Kidney (tissue), 22 donors: ENCODE data around the gene ZBTB42. TPM values are rescaled to one million over a fixed set of nuclear protein-coding genes. Genes with fewer than 3 reads are reported as not detected.

Experiments used
- DNase-seq, 5 donors: peaks; one replicate each; pipeline ENCODE4 v3.0.0-alpha.2; 2013 to 2020
- FAIRE-seq: peaks from 2 replicates; lab custom pipeline; 2012; peaks lifted over from hg19 to GRCh38; lab: Jason Lieb, UNC
- H3K27ac ChIP-seq, 2 donors: one replicate each; pipeline ENCODE4 v1.7.0; 2013; ENCODE audit warnings: low read depth in 2 of 2, low read length in 2 of 2, inconsistent platforms in 1 of 2
- H3K27me3 ChIP-seq: one replicate; pipeline ENCODE4 v1.7.1; 2013; ENCODE audit warnings: low read length, inconsistent platforms; ENCODE audit not compliant: control insufficient read depth, insufficient read depth
- H3K36me3 ChIP-seq, 3 donors: one replicate each; pipeline versions ENCODE4 v1.7.0 to v1.7.1; 2013; ENCODE audit warnings: low read length in 3 of 3, control low read depth in 1 of 3, inconsistent platforms in 1 of 3; ENCODE audit not compliant: insufficient read depth in 3 of 3, control insufficient read depth in 2 of 3
- H3K4me1 ChIP-seq, 3 donors: one replicate each; pipeline versions ENCODE4 v1.7.0 to v1.7.1; 2013; ENCODE audit warnings: low read length in 3 of 3, inconsistent platforms in 1 of 3, low read depth in 1 of 3; ENCODE audit not compliant: control insufficient read depth in 2 of 3, insufficient read depth in 2 of 3
- H3K4me3 ChIP-seq, 3 donors: one replicate each; pipeline versions ENCODE4 v1.7.0 to v1.8.1; 2013; ENCODE audit warnings: low read length in 3 of 3, control low read depth in 1 of 3, inconsistent platforms in 1 of 3
- H3K9ac ChIP-seq, 3 donors: one replicate each; pipeline versions ENCODE4 v1.7.0 to v1.7.1; 2013; ENCODE audit warnings: low read length in 3 of 3, control low read depth in 1 of 3, inconsistent platforms in 1 of 3
- H3K9me3 ChIP-seq, 3 donors: one replicate each; pipeline versions ENCODE4 v1.7.0 to v1.7.1; 2013; ENCODE audit warnings: low read length in 3 of 3, control low read depth in 1 of 3, inconsistent platforms in 1 of 3; ENCODE audit not compliant: control insufficient read depth in 2 of 3, insufficient read depth in 1 of 3
- intact Hi-C: fragments of 100-400 bp; cut with DNase I; formaldehyde crosslinking; loops from one replicate; pipeline ENCODE4 v1.11.1; 2022
- long read RNA-seq, 10 donors: library from polyadenylated mRNA in 1 of 10; unstranded in 1 of 10; transcript quantifications; one replicate each; pipeline ENCODE4 v2.0.0 and lab custom pipeline, GENCODE V29; 2021 to 2026
- polyA plus RNA-seq: library from polyadenylated mRNA; stranded (reverse); fragments of 350-450 nt; fragmentation: Illumina TruSeq; extraction: RNeasy Lipid Tissue Mini Kit (QIAGEN cat#74804); gene quantifications from one replicate; pipeline ENCODE4 v1.2.3, GENCODE V29; 2014; ENCODE audit warnings: low read depth, low replicate concordance; ENCODE audit not compliant: insufficient read depth
- total RNA-seq: library from RNA; stranded (reverse); fragmentation: NEBNext Ultra II Directional; extraction: Animal tissue kit (Norgen Biotek cat#: 25700); gene quantifications from one replicate; pipeline ENCODE4 v1.2.1, GENCODE V29; 2021
- TF ChIP-seq, protein P1 (sequence below): IDR thresholded peaks from 3 replicates; pipeline ENCODE4 v1.5.1; 2012; ENCODE audit warnings: mild to moderate bottlenecking, moderate library complexity, borderline replicate concordance; ENCODE audit not compliant: insufficient read depth; ENCODE audit errors: extremely low read depth
- donor health status: control.
- donor health status: control.
- donor health status: control.
- donor health status: control.
- donor health status: control.
- donor health status: DM: yes; HTN: yes; CAD: no.
- donor health status: Normal renal cell carcinoma (clear cell type).

ZBTB42 gene
- total RNA-seq (10.0 TPM), polyA plus RNA-seq (3.9 TPM)
- long read RNA-seq, donor 1, partial matches to known transcripts: 0 of 4 reads
- long read RNA-seq, donor 1, other reads (novel, unspliced or antisense): 0 of 4 reads
- long read RNA-seq, donor 2, transcript ZBTB42-201 (1 exons, 3,800 nt): major isoform, 9 of 10 reads
- long read RNA-seq, donor 2, partial matches to known transcripts: 0 of 10 reads
- long read RNA-seq, donor 2, other reads (novel, unspliced or antisense): 0 of 10 reads
- long read RNA-seq, donor 3, transcript ZBTB42-201 (1 exons, 3,800 nt): major isoform, 8 of 8 reads
- long read RNA-seq, donor 3, partial matches to known transcripts: 0 of 8 reads
- long read RNA-seq, donor 3, other reads (novel, unspliced or antisense): 0 of 8 reads
- long read RNA-seq, donor 4, transcript ZBTB42-201 (1 exons, 3,800 nt): major isoform, 7 of 8 reads
- long read RNA-seq, donor 4, partial matches to known transcripts: 0 of 8 reads
- long read RNA-seq, donor 4, other reads (novel, unspliced or antisense): 0 of 8 reads
- long read RNA-seq, donor 5: 0 reads
- long read RNA-seq, donor 6, transcript ZBTB42-201 (1 exons, 3,800 nt): major isoform, 7 of 7 reads
- long read RNA-seq, donor 6, partial matches to known transcripts: 0 of 7 reads
- long read RNA-seq, donor 6, other reads (novel, unspliced or antisense): 0 of 7 reads
- long read RNA-seq, donor 7, transcript ZBTB42-201 (1 exons, 3,800 nt): major isoform, 7 of 9 reads
- long read RNA-seq, donor 7, partial matches to known transcripts: 0 of 9 reads
- long read RNA-seq, donor 7, other reads (novel, unspliced or antisense): 1 of 9 reads
- long read RNA-seq, donor 8, transcript ZBTB42-201 (1 exons, 3,800 nt): major isoform, 7 of 7 reads
- long read RNA-seq, donor 8, partial matches to known transcripts: 0 of 7 reads
- long read RNA-seq, donor 8, other reads (novel, unspliced or antisense): 0 of 7 reads
- long read RNA-seq, donor 9, partial matches to known transcripts: 0 of 4 reads
- long read RNA-seq, donor 9, other reads (novel, unspliced or antisense): 0 of 4 reads
- long read RNA-seq, donor 10, transcript ZBTB42-201 (1 exons, 3,800 nt): major isoform, 7 of 7 reads
- long read RNA-seq, donor 10, partial matches to known transcripts: 0 of 7 reads
- long read RNA-seq, donor 10, other reads (novel, unspliced or antisense): 0 of 7 reads

DNA sequence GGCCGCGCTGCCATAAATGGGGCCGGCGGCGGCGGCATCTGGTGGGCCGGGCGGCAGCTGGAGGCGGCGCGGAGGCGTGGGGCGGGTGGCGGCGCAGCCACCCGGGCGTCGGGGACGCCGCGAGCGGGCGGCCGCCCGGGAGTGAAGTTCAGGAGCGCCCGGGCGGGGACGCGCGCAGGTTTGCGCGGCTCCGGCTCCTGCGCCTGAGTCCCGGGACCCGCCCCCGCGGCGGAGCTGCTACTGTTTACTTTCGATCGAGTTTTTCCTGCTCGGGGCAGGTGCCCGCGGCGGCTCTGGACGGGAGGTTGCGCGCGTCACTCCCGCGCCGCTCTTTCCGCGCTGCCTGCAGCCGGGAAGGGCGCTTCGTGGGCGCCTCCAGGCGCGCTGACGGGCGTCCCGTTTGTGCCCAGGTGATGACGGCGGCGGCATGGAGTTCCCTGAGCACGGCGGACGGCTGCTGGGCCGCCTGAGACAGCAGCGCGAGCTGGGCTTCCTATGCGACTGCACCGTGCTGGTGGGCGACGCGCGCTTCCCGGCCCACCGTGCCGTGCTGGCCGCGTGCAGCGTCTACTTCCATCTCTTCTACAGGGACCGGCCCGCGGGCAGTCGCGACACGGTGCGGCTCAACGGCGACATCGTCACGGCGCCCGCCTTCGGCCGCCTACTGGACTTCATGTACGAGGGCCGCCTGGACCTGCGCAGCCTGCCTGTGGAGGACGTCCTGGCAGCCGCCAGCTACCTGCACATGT, at the start of gene ZBTB42:
TSS of gene ZBTB42 (plus strand) at position 331 of the 749 bp plus-strand sequence. CDS start at position 428, 97 bp downstream.
- TF ChIP-seq, protein P1, sequence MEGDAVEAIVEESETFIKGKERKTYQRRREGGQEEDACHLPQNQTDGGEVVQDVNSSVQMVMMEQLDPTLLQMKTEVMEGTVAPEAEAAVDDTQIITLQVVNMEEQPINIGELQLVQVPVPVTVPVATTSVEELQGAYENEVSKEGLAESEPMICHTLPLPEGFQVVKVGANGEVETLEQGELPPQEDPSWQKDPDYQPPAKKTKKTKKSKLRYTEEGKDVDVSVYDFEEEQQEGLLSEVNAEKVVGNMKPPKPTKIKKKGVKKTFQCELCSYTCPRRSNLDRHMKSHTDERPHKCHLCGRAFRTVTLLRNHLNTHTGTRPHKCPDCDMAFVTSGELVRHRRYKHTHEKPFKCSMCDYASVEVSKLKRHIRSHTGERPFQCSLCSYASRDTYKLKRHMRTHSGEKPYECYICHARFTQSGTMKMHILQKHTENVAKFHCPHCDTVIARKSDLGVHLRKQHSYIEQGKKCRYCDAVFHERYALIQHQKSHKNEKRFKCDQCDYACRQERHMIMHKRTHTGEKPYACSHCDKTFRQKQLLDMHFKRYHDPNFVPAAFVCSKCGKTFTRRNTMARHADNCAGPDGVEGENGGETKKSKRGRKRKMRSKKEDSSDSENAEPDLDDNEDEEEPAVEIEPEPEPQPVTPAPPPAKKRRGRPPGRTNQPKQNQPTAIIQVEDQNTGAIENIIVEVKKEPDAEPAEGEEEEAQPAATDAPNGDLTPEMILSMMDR: no peak
- DNase-seq: peak; percentile 77 to 93 (median 81)
- peaks cover 0 to 28% (median 15%) of the 10 kb centered on the region in 3 donors for H3K4me1 ChIP-seq
- H3K9me3 ChIP-seq: no peaks in the 10 kb centered on the region
- H3K27ac ChIP-seq: peak within 1 kb of the TSS; percentile 89 to 94
- no peaks in the 10 kb centered on the region for H3K27me3 ChIP-seq
- intact Hi-C loops: no loop called here
- peak within 1 kb of the TSS in 2 of 3 donors; percentile 11 to 90 for H3K9ac ChIP-seq
- peak within 1 kb of the TSS; percentile 16 to 71 (median 53) for H3K4me3 ChIP-seq
- no peak for FAIRE-seq
- no peaks in the 10 kb centered on the region for H3K36me3 ChIP-seq

DNA sequence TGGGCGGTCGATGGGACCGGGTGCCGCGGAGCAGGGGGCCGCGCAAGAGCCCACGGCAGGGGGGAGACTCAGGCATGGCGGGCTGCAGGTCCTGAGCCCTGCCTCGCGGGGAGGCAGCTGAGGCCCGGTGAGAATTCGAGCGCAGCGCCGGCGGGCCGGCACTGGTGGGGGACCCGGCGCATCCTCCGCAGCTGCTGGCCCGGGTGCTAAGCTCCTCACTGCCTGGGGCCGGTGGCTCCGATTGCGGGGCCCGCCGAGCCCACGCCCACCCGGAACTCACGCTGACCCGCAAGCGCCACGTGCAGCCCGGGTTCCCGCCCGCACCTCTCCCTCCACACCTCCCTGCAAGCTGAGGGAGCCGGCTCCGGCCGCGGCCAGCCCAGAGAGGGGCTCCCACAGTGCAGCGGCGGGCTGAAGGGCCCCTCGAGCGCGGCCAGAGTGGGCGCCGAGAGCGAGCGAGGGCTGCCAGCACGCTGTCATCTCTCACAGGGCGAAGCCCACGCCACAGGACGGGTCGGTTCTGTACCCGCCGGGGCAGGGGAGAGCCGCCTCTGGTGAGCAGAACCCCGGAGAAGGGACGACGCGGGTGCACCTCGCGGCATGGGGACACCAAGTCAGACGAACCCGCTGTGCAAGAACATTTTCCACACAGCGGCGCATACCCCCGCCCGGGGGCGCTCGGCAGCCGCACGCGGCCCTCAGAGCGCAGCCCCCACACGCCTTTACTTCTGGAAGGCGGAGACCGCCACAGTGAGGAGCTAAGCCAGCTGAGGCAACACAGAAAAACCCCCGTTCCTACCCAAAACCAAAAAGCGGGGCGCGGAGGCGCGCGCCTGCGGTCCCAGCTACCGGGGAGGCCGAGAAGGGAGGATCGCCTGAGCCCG, 49.1 kb upstream of the ZBTB42 start:
- intact Hi-C loops: no loop called here
- Histone ChIP-seq H3K4me1 (peaks cover 3 to 27% (median 19%) of the 10 kb centered on the region in 3 donors), H3K9me3 (no peaks in the 10 kb centered on the region), H3K36me3 (peaks cover 2 to 10% (median 9%) of the 10 kb centered on the region in 3 donors), H3K27me3 (no peaks in the 10 kb centered on the region), H3K9ac (peak overlapping the region in 2 of 3 donors; percentile 35 to 65), H3K4me3 (peak overlapping the region; percentile 57 to 89 (median 73)), H3K27ac (peak overlapping the region; percentile 6 to 79)
- FAIRE-seq (no peak), DNase-seq (peak in 2 of 5 donors; percentile 85 to 86)
- TF ChIP-seq, protein P1: no peak
